GM12891 (cell line): ENCODE data around the gene ADAMTS18.

ENCODE experiments used
- PAX5 ChIP-seq: IDR thresholded peaks from 2 replicates; pipeline ENCODE4 v1.6.1; 2011; ENCODE audit warnings: low read length, moderate library complexity, mild to moderate bottlenecking; ENCODE audit not compliant: insufficient read depth, severe bottlenecking
- POLR2A ChIP-seq: IDR thresholded peaks from 2 replicates; pipeline ENCODE4 v1.6.1; 2011; ENCODE audit warnings: low read depth, low read length, control low read depth

DNA sequence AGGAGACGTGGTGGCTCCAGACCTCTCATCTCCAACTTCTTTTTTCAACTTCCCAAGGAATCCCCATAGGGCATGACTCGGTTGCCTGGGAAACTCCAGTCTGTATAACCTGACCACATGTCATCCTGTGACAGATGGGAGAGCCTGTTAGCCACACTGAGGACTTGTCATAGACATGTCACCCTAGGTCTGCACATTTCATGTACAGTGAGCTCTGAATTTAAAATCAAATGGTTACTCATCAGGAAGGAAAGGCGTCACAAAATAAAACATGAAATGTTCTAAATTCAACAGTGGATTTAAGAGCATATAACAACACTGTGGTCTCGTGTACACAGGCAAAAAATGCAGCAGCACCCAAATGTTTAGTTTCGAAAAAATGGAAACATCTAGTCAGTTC lies 22.2 kb upstream of the ADAMTS18 start:
- TF ChIP-seq POLR2A (no peak), PAX5 (no peak)
